ENCODE measurements around the gene KRR1. TPM values are rescaled to one million over a fixed set of nuclear protein-coding genes. Genes with fewer than 3 reads are reported as not detected.
"Not testable (repeated sequence)": the region's sequence is repeated elsewhere in the genome, so short reads cannot be mapped to it uniquely, and the experiment has no call there.

KRR1 gene
- total RNA-seq, 1 donor from 2014 or later, result 31.1 TPM

GRCh38 chr12:75445137-75445507 is 66.3 kb downstream of the KRR1 start:
- DNase-seq (ENCODE audit: missing footprints); ATAC-seq; intact Hi-C loops (cut with DNase I): not testable (repeated sequence)

- ATAC-seq (no peak), DNase-seq (ENCODE audit: missing footprints) (no peak)
- intact Hi-C loops (cut with DNase I), result no loop called here
These were observed 66.8 kb downstream of the KRR1 start for GRCh38 chr12:75444429-75445136.

DNA sequence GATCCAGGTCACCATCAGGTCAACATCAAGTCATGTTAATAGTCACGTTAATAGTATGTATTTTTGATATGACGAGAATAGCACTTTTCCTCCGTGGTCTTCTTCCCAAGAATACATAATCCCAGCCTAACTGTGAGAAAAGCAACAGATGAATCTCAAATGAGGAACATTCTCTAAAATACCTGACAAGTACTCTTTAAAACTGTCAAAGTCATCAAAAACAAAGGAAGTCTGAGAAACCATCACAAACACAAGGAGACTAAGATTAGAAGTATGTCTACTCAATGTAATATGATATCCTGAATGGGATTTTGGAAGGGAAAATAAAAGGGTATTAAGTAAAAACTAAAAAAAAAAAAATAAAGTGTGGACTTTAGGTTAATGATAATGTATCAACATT is 67.7 kb downstream of the KRR1 start:
- ATAC-seq (no peak), DNase-seq (ENCODE audit: missing footprints) (no peak)
- intact Hi-C loops (cut with DNase I), result no loop called here

DNA sequence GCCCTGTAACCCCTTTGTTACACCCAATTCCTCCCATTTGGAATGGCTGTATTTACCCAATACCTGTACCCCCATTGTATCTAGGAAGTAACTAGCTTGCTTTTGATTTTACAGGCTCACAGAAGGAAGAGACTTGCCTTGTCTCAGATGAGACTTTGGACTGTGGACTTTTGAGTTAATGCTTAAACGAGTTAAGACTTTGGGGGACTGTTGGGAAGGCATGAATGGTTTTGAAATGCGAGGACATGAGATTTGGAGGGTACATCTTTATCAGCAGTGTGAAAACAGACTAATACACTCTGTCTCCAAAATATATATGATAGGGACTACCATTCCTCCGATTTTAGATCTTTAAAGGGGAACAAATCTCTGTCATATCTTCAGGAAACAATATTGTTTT is 69.0 kb downstream of the KRR1 start:
- ATAC-seq; intact Hi-C loops (cut with DNase I); DNase-seq (ENCODE audit: missing footprints): not testable (repeated sequence)

DNA sequence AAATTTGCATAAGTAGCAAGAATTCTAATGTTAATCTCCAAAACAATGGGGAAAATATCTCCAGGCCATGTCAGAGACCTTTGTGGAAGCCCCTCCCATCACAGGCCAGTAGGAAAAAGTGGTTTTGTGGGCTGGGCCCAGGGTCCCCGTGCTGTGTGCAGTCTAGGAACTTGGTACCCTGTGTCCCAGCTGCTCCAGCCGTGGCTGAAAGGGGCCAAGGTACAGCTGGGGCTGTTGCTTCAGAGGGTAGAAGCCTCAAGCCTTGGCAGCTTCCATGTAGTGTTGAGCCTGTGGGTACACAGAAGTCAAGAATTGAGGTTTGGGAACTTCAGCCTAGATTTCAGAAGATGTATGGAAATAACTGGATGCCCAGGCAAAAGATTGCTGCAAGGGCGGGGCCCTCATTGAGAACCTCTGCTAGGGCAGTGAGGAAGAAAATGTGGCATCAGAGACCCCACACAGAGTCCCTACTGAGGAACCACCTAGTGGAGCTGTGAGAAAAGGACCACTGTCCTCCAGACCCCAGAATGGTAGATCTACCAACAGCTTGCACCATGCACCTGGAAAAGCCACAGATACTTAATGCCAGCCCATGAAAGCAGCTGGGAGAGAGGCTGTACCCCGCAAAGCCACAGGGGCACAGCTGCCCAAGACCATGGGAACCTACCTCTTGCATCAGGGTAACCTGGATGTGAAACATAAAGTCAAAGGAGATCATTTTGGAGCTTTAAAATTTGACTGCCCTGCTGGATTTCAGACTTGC is 69.5 kb downstream of the KRR1 start:
- DNase-seq (ENCODE audit: missing footprints); intact Hi-C loops (cut with DNase I); ATAC-seq: not testable (repeated sequence)

Other genes with a start within 250 kb of the KRR1 start
- gene CAPS2, start 181.3 kb downstream of the KRR1 start, total RNA-seq, result 11.4 TPM
- gene GLIPR1L1, start 176.9 kb downstream of the KRR1 start, total RNA-seq, result not detected
- 1.4 TPM for gene GLIPR1L2, start 120.5 kb downstream of the KRR1 start, total RNA-seq
- gene GLIPR1, start 30.9 kb downstream of the KRR1 start, total RNA-seq, result 12.2 TPM

All from Right ventricle myocardium inferior (tissue), 1 donor.